Psoas muscle (tissue), 8 donors: ENCODE data around the gene RASAL2. TPM values are rescaled to one million over a fixed set of nuclear protein-coding genes. Genes with fewer than 3 reads are reported as not detected.

Experiments used
- ATAC-seq, 4 donors: fragments of 200-7000 bp; cut with Tn5 transposase; one replicate each; pipeline ENCODE4 v1.9.1; 2020; ENCODE audit warnings: moderate library complexity in 3 of 4, mild to moderate bottlenecking in 2 of 4
- DNase-seq, 2 donors: peaks; one replicate each; pipeline ENCODE4 v3.0.0-alpha.2; 2020
- H3K27ac ChIP-seq: fragments of 200-600 bp; one replicate; pipeline ENCODE4 v1.8.0; 2022
- H3K27me3 ChIP-seq, 3 donors: fragments of 200-600 bp in 1 of 3; one replicate each; pipeline versions ENCODE4 v1.6.1 to v1.8.0; 2013 to 2022; ENCODE audit warnings: low read length in 2 of 3, mild to moderate bottlenecking in 2 of 3, moderate library complexity in 1 of 3; ENCODE audit not compliant: insufficient read depth in 3 of 3
- H3K36me3 ChIP-seq, 2 donors: fragments of 200-600 bp in 1 of 2; one replicate each; pipeline versions ENCODE4 v1.6.1 to v1.8.0; 2013 to 2022; ENCODE audit warnings: low read depth in 1 of 2, mild to moderate bottlenecking in 1 of 2, moderate library complexity in 1 of 2; ENCODE audit not compliant: insufficient read depth in 1 of 2
- H3K4me1 ChIP-seq: fragments of 200-600 bp; one replicate; pipeline ENCODE4 v1.8.0; 2022
- H3K4me3 ChIP-seq: fragments of 200-600 bp; one replicate; pipeline ENCODE4 v1.8.0; 2022; ENCODE audit warnings: mild to moderate bottlenecking
- H3K9me3 ChIP-seq: fragments of 200-600 bp; one replicate; pipeline ENCODE4 v1.8.0; 2022
- CTCF ChIP-seq: fragments of 200-600 bp; IDR thresholded peaks from one replicate; pipeline ENCODE4 v1.8.0; 2022; ENCODE audit warnings: antibody characterized with exemption
- WGBS, 3 donors: extraction: QIAGEN DNeasy Blood & Tissue Kit; methylation state at CpG; one replicate each; pipeline versions ENCODE4 v1.1.6 to v1.1.7; 2013; 5-methylcytosine and 5-hydroxymethylcytosine counted together
- intact Hi-C, 2 donors: fragments of 100-400 bp; cut with DNase I; formaldehyde crosslinking; loops; one replicate each; pipeline versions ENCODE4 v1.11.0 to v1.14.2; 2022
- polyA plus RNA-seq, 3 donors: library from polyadenylated mRNA; stranded (reverse); fragments of 200-250 nt; gene quantifications; one replicate each; pipeline ENCODE4 v1.2.3, GENCODE V29; 2013
- total RNA-seq, 4 donors: library from RNA; stranded (reverse); fragmentation: NEBNext Ultra II Directional in 2 of 4; extraction: Animal tissue kit (Norgen Biotek cat#: 25700) in 2 of 4; gene quantifications; one replicate each; pipeline versions ENCODE4 v1.2.1 to v1.2.4, GENCODE V29; 2021 to 2023
- donor health status: healthy with polysubstance abuse.
- donor health status: DM: no; HTN: no; CAD: no; lungs with moderate emphysema.
- donor health status: Bipolar disorder and iron deficiency.
- donor health status: healthy.
- donor health status: DM: yes; HTN: yes; CAD: no.
- donor health status: DM: no; HTN: no; CAD: no.
- donor health status: DM: no; HTN: no; CAD: no.
- donor health status: DM: yes; HTN: yes; CAD: no.

Gene RASAL2
- total and polyA plus RNA-seq, 7 donors: 1.9 to 42.1 (median 5.5) TPM

- no peak overlapping the region for H3K4me3 ChIP-seq
- WGBS, 3 donors: 95 to 98% (median 97%) methylated on average over 8 of the region's 8 CpGs
- no peaks in the 10 kb centered on the region for H3K9me3 ChIP-seq
- H3K36me3 ChIP-seq: no peaks in the 10 kb centered on the region
- H3K27me3 ChIP-seq: no peaks in the 10 kb centered on the region
- peaks cover 3% of the 10 kb centered on the region for H3K4me1 ChIP-seq
- DNase-seq (no peak), ATAC-seq (no peak)
- H3K27ac ChIP-seq: no peak overlapping the region
- TF ChIP-seq CTCF: no peak
- intact Hi-C loops: no loop called here
Observed at GRCh38 chr1:178066296-178066907, 27.5 kb upstream of the RASAL2 start.

GRCh38 chr1:178066908-178067614 is 26.8 kb upstream of the RASAL2 start:
- intact Hi-C loops: no loop called here
- ATAC-seq (no peak), DNase-seq (no peak)
- Histone ChIP-seq H3K4me3 (no peak overlapping the region), H3K27me3 (no peaks in the 10 kb centered on the region), H3K9me3 (no peaks in the 10 kb centered on the region), H3K4me1 (peaks cover 3% of the 10 kb centered on the region), H3K27ac (no peak overlapping the region), H3K36me3 (no peaks in the 10 kb centered on the region)
- TF ChIP-seq CTCF: no peak
- 73 to 84% (median 78%) methylated on average over 6 of the region's 6 CpGs for WGBS, 3 donors

GRCh38 chr1:178071811-178072210 is 22.1 kb upstream of the RASAL2 start:
- no peaks in the 10 kb centered on the region for H3K4me1 ChIP-seq
- 89 to 95% (median 92%) methylated on average over 2 of the region's 2 CpGs for WGBS, 3 donors
- intact Hi-C loops: no loop called here

GRCh38 chr1:178072326-178072725 is 21.6 kb upstream of the RASAL2 start:
- no peaks in the 10 kb centered on the region for H3K27me3 ChIP-seq
- intact Hi-C loops: no loop called here
- H3K4me1 ChIP-seq: no peaks in the 10 kb centered on the region
- ATAC-seq (no peak), DNase-seq (no peak)
- no peak for TF ChIP-seq CTCF
- H3K4me3 ChIP-seq: no peak overlapping the region
- H3K9me3 ChIP-seq: no peaks in the 10 kb centered on the region
- no peak overlapping the region for H3K27ac ChIP-seq
- H3K36me3 ChIP-seq: no peaks in the 10 kb centered on the region

More at GRCh38 chr1:178071811-178072210, 22.1 kb upstream of the RASAL2 start:
- no peaks in the 10 kb centered on the region for H3K27me3 ChIP-seq
- DNase-seq (no peak), ATAC-seq (no peak)
- no peaks in the 10 kb centered on the region for H3K9me3 ChIP-seq
- no peak for TF ChIP-seq CTCF
- no peak overlapping the region for H3K27ac ChIP-seq
- H3K4me3 ChIP-seq: no peak overlapping the region
- H3K36me3 ChIP-seq: no peaks in the 10 kb centered on the region

GRCh38 chr1:178075333-178075732 is 18.6 kb upstream of the RASAL2 start:
- intact Hi-C loops: no loop called here
- H3K36me3 ChIP-seq: no peaks in the 10 kb centered on the region
- no peak for ATAC-seq
- no peak overlapping the region for H3K4me3 ChIP-seq
- no peaks in the 10 kb centered on the region for H3K27me3 ChIP-seq
- no peak overlapping the region for H3K27ac ChIP-seq
- no peak for DNase-seq
- no peaks in the 10 kb centered on the region for H3K4me1 ChIP-seq
- TF ChIP-seq CTCF: no peak
- no peaks in the 10 kb centered on the region for H3K9me3 ChIP-seq
